HG03039 (cell line): ENCODE measurements around the gene ANKRD60.

Experiments used
- ATAC-seq: cut with Tn5 transposase; IDR thresholded peaks from one replicate; pipeline ENCODE4 v1.9.1; 2021; ENCODE audit warnings: mild to moderate bottlenecking, moderate library complexity; ENCODE audit not compliant: unreplicated experiment

ANKRD60 gene

DNA sequence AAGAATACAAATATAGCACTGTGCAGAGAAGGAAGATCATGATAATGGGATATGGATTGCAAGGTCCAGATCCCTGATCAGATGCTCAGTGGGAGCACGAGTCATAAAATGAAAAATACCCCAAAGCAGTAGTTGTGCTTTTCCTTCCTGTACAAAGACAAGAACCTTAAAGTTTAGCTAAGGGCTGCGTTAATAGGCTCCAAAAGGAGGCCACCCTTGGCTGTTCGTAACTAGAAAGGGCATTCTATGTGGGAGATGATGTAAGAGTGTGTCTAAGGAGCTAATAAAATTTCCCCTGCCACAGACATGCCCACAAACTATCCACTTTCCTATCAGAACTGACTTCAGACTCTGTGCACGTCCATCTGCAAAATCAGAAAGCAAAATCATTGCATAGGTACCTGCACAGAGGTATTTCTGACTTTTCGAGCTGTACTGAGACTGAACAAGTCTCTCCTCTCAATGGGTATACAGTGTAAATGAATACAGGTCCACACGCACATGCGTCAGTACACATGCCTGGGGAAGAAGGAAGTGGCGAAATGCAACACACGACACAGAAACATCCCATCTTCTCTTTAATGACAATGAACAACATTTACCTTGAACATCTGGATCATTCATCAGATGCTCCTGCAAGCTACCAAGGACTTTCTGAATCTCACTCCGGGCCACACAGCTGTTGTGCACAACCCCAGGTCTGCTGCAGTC, 16.9 kb upstream of the ANKRD60 start:
- ATAC-seq: no peak

DNA sequence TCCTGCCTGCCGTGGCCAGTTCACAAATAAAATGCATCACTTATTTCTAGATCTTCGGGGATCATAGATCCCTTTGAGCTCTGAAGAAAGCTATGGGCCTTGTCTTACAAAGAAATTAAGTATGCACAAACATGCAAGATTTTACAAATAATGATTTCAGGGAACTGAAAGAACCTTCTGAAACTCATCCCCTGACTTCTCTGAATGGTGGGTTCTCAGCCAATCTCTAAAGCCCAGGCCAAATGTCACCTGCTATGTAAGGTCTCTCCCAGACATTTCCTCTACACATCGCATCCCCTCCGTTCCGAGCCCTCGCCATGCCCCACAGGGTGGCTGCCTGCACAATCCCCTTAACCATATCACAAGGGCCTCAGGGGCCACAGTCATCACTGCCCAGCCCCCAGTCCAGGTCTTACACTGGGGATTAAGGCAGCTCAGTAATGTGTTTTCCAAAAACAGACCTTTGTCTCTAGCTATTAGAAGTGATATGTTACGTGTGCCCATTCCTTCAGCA, 16.1 kb upstream of the ANKRD60 start:
- ATAC-seq: no peak

DNA sequence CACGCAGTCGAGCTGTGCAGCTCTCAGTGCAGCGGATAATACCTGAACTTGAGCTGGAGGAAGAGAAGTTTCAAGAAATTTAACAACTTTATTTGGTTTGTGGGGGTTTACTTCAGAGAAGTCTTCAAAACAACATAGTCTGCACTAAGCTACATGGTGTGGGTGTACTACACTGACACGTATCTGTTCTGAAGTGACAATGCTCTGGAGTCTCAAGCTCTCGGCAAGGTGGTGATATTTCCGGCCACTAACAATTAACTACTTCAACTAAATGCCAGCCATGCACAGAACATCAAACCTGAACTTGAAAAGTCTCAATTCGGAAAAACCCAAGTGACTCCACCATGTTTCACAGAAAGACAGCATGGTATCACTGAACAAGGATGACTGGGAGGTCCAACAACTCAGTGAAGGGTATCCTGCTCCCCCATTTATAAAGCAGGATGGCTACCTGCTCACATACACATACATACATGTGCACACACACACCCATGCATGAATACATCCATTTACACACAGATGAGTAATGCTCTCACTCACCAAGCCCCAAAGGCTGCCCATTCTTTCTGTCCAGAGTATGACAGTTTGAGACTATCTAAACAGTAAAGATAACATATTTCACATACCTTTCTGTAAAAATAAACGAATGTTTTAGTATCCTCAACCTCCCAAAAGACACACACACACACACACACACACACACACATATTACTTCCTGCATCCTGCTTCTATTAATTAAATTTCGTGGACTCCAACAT, 15.4 kb upstream of the ANKRD60 start:
- no peak for ATAC-seq

DNA sequence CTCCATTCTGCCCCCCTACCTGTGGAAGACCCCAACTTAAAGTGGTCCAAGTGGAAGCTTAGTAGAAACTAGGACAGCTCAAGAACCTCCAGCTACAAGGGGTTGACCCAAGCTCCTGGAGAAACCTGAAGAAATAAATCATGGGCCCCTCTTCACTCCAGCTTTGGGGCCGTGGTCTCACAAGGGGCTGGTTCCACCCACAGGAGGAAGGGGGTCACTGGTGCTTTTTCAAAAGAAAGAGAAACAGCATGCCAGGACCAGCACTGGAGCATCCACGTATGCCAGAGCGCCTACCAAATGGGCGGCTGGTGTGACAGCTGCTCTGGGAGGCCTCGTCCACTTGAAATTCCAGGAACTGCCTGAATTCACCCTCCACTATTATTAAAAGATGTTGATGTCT, 14.4 kb upstream of the ANKRD60 start:
- no peak for ATAC-seq

DNA sequence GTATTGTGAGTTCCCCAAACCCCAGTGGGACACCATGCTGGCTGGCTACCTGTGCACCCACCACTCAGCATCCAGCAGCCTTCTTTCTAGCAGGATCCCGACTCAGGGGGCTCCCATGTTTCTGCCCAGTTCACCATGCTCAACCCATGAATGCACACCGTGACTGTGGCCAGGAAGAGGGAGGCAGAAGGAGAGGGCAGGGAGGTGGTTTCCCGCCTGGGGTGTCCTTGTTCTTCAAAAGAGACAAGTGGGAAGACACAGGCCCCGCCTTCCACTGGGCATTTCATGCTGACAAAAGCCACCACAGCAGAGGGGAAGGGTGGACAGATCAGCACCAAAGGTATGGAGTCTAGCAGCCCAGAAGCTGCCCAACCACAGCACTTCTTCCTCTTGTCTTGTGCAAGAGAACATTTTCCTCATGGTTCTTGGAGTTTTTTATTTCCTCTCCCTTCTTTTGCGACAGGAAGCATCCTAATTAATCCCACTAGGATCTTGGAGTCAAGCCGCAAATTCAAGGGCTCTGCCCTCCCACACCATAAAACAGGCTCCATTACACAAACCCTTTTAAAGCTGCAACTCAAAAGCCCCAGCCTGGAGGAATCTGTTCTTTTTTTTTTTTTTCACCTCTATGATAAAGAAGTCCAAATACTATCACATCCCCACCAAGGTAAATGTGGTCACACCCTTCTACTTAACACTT, 13.5 kb upstream of the ANKRD60 start:
- no peak for ATAC-seq

DNA sequence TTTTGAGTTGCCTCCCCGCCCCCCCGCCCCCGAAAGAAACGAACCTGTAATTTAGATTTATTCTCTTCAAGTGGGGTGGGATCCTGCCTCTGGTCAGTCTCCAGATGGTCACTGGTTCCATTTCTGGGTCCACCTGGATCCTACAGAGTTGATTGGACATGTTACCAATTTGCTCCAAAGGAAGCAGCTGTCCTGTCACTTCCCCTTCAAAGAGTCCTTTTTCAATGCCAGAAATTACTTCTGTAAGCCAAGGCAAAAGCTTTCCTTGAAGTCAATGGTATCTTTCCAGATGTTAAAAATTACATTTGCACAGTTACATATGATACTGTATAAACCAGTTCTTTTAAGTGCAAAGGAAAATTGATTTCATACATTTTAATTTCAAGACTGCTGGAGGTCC, 12.0 kb upstream of the ANKRD60 start:
- ATAC-seq: no peak

DNA sequence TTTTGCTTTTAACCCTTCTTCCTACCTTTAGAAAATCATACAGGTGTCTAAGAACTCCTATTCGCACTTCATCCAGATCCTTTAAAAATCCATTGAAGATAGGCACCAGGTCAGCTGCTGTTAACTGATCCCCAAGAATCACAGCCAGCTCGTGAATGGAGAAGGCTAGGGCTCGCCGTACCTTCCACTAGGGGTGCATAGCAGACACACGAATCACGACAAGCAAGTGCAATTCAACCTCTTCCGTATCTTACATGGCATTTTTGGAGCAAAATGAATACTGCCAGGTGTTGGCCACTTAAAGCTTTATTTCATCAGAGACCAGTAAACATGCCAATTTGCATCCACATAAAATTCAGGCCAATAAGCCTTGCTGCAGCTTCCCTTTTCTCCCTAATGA, 10.8 kb upstream of the ANKRD60 start:
- ATAC-seq: no peak

DNA sequence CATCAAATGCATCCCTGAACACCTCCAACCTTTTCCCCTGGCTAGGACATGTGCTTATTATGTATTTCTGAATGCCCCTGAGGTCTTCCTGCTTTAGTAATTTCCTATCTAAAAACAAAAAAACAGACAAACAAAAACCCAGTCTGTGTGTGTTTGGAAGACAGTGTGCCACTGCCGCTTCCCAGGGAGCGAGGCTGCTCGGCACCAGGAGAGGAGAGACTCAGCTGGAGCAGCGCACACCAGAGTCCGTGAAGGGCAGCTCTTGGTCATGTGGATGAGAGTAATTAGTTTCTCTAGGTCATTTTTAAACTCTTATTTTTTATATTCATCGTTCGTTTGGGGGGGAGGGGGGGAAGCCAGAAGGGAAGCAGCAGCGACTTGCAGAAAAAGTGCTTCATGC, 10.0 kb upstream of the ANKRD60 start:
- ATAC-seq: no peak

DNA sequence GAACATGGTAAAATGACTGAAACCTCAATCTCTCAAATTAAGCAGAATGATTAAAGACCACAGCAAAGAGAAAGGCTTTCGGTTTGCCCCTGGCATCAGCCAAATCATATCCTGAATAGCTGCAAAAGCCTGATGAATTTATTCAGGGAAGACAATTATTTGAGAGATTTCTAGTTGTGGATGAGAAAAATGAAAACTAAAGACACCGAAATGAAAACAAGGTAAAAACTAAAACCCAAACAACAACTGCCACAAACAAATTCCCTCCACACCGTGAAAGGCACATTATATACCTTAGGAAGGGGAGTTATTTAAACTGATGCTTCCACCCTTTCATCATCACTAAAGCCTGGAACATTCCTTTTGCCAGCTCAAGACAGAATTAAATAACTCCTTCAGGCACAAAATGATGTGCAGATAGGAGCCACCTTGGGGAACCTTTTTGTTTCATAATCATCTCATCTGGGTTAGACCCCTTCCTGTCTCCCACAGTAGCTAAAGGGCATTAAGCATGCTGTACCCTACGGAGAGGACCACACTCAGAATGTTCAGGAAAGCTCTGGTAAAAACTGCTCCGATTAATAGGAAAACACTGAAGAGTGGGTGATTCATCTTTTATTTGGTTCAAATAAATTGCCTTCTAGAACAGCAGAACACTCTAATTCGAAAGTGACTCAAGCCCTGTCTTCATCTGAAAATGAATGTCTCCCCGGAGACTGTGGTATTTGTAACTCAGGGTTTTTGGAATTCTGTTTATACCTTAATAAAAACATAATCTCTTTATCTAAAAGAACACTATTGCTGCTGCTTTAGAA, 9.1 kb upstream of the ANKRD60 start:
- ATAC-seq: no peak

DNA sequence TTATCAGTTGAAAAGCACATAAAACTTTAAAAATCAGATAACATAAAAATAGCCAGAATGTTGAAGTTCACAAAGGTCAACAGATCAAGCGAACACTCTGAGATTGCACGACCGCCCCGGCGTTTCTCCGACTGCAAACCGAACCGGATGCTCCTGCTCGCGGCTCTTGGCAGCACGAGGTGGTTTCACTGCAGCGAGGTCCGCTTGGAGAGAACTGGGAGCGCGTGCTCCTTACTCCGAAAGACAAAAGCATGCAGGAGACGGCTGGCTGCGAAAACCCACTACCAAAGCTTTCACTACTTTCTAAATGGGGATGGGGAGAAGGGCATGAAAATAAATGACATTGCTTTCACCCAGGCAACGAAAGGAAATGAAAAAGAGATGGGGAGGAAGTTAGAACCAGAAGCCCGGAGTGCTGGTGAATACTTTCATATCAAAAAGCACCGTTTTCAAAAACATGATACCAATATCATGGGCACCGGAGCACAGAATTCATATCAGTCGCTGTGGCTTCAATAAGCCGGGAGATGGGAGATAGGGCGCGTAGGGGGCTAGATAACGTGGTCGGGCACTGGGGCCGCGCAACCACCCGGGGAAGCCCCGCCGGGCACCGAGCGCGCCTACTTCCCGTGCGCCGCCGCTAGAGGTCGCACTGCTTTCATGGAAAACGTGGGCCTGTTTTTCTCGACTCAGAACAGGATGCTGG, 8.3 kb upstream of the ANKRD60 start:
- peak; percentile 63 for ATAC-seq

DNA sequence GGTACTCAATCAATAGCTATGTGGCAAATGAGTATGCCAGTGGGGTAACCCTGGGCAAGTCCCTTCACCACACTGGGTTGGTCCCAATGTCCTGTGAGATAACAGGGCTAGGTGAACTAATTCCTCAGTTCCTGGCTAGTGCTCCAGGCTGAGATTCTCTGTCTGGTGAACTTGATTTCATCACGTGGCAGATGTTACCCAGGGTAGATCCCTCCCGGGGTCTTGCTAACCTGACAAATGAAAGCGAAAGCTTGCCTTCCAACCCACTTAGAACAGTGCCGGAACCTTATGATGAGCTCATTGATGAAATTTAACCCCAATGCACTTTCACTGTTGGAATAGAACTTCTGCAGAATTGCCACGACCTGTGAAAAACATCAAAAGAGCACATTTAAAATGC, 6.6 kb upstream of the ANKRD60 start:
- ATAC-seq: no peak

DNA sequence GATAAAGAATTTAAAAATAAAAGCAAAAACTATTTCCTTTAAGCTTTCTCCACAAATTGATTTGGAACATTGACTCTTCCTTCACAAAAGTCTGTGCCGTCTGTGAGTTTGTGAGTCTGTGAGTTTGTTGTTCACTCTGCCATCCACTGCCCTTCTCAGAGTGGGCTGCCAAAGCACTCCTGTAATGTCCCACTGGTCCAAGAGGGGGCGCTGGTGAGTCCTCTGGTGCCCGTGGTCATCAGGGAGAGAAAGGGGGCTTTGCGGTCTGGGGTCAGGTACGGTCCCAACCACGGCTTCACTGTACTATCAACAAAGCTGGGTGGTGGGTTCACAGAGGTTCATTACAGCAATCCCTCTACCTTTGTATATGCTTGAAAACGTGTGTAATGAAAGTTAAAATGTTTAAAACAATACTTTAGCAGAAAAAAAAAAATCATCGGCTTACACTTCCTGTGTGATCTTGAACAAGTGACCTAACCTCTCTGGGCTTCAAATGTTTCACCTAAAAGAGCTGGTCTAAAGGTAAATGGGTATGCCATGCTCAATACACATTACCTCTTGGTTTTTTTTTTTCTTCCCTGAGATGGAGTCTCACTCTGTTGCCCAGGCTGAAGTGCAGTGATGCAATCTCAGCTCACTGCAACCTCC, 5.6 kb upstream of the ANKRD60 start:
- no peak for ATAC-seq

DNA sequence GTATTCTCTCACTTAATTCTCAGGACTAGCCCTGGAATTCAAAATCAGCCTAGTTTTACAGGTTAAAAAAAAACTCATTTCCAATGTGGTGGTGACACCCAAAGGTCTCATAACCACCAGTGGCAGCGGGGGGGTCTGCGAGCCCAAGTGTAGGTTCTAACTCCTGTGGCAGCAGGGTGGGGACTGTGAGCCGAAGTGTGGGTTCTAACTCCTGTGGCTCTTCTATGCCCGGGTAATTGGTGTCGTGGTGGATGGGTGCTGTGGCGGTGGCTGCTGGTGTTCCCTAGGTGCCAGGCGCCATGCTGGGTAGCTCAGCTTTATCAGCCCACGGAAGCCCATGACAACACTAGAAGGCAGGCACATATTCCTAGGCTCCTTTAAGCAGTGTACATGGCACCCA, 4.9 kb upstream of the ANKRD60 start:
- no peak for ATAC-seq

DNA sequence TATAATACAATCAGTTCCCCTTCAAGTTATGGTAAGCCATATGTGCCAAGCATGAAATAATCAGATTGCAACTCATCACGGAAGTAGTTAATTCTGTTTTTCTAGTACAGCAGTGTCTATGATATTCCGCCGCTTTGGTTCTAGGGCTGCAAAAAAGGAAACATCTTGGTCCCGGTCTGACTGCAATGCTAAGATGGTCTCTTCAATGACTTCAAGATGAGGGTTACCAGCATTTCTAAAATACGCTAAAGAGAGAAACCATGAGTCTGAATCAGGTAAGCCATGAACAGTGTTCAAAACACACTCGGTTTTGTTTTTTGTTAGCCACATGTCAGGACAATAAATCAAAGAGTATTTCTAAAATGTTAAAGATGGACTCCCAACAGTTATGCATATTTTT, 3.2 kb upstream of the ANKRD60 start:
- ATAC-seq: no peak

DNA sequence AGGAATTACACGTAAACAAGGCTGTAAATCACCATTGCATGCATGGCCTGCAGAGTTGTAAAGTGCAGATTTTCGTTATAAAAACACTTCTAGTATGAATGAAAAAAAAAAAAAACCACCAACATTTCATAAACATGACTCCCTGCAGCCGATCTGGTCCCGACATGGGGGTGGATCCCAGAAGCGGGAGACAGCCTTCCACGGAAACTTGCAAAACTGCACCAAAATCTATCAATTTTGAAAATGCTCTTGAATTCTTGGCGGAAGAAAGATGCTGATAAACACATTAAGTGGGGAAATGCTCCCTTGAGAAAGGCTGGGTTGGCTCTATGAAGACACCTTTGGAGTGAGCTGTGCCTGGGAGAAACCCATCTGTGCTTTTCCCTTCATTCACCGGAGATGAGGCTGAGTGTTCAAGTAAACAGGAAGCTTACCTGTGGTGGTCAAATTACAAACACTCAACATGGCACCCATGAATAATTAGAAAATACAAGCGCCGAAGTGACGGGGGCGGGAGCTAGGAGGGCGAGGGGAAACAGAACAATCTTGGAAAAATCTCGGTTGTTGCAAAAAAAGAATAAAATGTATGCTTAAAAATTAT, 845 bp upstream of the ANKRD60 start:
- ATAC-seq: no peak

DNA sequence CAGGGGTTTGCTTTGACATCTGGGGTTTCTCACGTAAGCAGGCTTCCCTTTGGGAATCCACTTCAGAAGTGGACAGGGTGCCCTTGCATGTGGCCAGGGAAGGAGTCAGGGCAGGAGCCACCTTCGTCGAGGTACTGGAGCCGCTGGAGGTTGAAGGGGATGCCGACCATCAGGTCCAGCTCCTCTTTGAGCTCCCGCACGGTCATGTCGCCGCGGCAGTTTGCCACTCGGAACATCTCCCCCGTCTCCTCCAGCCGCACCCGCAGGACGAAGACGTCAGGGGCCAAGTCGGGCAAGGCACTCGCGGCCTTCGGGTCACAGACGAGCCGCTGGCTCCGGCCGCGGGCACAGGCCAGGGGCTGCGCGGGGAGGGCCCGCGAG, 360 bp downstream of the ANKRD60 start:
- ATAC-seq: no peak

DNA sequence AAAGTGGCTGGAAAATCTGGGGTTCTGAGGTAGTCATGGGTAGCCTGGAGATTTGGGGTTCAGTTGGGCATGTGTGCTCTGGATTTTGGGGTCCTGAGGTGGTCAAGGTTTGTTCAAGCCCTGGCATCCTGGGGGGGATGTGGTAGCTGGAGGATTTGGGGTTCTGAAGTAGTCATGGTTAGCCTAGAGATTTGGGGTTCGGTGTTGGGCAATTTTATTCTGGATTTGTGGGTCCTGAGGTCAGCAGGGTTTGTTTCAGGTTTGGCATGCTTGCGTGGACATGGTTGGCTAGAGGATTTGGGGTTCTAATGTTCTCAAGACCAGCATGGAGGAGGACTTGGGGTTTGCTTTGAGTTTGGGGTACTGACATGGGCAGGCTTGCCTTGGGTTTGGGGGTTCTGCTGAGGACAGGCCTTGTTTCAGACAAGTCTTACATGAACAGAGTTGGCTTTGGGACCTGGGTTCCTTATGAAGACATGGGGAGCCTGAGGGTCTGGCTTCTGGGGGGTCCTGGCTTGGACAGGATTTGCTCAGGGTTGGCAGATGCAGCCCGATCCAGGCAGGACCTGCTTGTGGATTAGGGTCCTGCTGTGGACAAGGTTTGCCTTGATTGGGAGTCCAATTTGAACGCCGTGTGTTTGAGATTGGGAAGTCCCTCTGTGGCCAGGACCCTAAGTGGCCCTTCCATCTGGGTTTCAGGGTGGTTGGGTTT, 906 bp downstream of the ANKRD60 start:
- no peak for ATAC-seq

DNA sequence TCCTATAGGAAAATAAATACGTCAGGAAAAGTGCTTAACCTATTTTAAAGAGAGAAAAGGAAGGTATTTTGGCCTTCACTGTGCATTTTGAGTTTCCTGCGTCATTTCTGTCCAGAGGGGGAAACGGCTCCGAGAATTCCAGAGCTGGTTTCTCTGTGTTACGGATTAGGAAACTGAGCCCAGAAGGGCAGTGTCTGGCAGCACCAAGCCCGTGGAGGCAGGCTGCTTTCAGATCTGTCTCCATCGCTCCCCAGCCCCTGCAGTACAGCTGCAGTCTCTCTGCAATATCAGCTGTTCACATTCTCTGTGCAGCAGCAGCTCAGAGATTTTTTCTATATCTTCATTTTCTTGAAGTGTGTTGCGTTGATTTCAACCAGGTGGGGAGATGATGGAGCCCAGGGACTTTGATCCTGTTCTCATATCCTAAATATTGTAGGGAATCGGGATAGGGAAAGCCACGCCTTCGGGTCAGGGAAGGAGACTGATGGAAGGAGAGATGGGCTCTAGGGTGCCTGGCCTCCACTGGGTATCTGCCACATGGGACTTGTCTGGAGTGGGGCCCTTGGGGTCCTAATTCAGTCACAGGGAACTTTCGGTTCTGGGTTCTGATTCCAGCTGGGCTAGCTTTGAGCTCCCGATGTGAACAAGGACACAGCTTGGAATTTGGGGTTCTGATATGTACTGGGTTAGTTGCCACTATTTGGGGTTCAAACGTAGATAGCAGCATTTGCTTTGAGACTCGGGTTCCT, 2.8 kb downstream of the ANKRD60 start:
- no peak for ATAC-seq
